GM21619 (cell line): ENCODE data around the gene GATD1.
A peak's percentile ranks its signal among the peaks of the same experiment; 100 is the strongest.

Source experiments
- ATAC-seq: cut with Tn5 transposase; IDR thresholded peaks from one replicate; pipeline ENCODE4 v1.9.1; 2021; ENCODE audit not compliant: unreplicated experiment

Gene GATD1

DNA sequence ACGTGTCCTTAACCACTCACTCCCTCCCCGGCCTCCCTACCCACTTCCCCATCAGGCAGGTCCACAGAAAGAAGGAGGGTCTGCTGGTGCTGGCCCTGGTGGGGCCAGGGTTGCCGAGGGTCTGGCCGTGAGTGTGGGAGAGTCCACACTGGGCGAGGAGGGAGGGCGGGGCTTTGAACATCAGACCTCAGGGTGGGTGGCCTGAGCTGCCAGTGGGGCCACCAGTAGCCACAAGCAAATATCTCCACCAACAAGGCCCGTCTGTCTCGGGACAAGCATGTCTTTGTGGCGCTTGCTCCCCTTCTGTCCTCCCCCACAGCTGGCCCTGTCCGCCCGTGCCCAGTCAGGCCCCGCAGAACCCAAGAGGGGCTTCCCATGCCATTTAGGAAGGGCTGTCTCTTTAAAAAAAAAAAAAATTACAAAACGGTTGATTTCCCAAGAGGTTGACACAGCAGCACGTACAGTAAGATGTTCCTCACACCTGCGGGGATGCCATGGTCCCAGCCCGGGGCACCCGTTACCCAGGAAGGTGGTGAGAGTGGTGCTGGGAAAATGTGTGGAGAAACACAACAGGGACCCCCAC is 47.7 kb downstream of the GATD1 start:
- ATAC-seq, result no peak

DNA sequence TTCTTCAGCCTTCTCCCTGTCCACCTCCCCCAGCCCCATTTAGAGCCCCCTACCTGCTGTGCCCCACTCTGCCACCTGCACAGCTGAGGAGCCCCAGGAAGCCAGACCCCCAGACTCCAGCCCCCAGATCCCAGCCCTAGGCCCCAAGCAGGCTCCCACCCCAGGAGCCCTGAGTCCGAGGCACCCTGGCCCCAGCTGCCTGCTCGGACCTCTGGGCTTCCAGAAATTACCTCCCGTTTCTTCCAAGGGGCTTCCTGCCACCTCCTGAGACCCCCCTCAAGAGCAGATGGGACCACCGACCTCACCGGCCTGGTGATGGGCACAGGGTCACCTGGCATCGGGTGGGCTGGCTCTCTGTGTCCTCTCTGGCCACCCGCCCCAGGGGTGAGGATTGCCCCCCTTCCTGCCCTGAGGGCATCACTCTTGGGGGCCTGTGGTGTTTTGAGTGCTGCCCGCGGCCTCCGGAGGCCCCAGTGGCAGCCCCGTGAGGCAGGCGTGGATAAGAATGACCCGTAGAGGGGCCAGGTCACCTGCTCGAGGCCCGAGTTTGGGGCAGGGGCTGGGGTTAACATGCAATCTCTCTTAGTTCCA is 48.3 kb downstream of the GATD1 start:
- ATAC-seq, result no peak

DNA sequence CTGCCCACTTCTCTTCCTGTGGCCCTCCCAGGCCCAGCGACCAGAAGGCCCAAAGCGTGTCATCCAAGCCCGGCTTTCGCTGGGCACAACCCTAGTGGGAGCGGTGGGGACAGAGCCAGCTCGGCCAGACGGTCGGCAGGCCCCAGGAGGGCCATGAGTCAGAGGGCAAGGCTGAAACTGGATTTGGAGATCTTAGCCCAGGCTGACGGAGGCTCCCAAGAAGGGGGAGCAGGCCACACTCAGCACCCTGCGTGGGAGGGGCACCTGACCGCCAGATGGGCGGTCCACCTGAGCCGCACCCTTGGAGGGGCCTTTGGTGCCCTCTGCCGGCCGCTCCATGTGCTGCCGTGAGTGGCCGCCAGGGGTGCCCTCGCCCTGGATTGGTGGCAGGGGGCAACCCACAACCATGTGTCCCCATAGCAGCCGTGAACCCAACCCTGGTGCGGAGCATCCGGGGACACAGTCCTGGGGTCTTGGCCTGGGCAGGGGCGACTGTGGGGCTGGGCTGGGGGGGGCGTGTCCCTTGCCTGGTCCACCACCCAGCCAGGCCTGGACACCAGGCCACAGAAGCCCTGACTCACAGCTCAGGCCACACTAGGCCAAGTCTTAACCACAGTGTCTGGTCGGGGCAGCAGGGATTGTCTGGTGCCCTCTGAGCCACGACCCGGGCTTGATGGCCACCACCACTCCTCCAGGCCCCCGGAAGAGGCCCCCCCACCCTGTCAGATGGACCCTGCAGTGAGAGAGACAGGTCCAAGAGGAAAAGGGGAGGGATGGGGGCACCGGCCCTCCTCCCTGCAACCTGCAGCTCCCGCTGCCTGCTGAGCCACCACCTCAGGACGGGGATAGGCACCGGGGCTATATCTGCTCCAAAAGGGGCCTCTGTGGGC is 49.2 kb downstream of the GATD1 start:
- ATAC-seq, result peak; percentile 39

- ATAC-seq, result no peak
Measured at GRCh38 chr11:727281-727701, 50.0 kb downstream of the GATD1 start.

DNA sequence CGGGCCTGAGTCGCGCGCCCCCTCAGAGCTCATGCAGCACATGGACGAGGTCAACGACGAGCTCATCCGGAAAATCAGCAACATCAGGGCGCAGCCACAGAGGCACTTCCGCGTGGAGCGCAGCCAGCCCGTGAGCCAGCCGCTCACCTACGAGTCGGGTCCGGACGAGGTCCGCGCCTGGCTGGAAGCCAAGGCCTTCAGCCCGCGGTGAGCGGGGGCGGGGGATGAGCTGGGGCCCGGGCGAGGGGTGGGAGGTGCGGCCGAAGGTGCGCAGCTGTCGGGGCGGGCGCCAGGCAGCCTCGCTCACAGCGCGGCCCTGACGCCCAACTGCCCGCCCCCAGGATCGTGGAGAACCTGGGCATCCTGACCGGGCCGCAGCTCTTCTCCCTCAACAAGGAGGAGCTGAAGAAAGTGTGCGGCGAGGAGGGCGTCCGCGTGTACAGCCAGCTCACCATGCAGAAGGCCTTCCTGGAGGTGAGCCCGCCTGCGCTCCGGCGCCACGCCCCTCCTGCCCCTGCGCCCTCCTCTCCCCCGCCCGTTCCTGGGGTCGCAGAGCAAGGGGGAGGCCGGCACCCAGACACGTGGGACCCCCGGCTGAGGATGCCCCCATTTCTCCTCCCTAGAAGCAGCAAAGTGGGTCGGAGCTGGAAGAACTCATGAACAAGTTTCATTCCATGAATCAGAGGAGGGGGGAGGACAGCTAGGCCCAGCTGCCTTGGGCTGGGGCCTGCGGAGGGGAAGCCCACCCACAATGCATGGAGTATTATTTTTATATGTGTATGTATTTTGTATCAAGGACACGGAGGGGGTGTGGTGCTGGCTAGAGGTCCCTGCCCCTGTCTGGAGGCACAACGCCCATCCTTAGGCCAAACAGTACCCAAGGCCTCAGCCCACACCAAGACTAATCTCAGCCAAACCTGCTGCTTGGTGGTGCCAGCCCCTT is 50.7 kb downstream of the GATD1 start:
- ATAC-seq, result no peak

- ATAC-seq, result no peak
Measured at GRCh38 chr11:725624-726202, 51.6 kb downstream of the GATD1 start.

DNA sequence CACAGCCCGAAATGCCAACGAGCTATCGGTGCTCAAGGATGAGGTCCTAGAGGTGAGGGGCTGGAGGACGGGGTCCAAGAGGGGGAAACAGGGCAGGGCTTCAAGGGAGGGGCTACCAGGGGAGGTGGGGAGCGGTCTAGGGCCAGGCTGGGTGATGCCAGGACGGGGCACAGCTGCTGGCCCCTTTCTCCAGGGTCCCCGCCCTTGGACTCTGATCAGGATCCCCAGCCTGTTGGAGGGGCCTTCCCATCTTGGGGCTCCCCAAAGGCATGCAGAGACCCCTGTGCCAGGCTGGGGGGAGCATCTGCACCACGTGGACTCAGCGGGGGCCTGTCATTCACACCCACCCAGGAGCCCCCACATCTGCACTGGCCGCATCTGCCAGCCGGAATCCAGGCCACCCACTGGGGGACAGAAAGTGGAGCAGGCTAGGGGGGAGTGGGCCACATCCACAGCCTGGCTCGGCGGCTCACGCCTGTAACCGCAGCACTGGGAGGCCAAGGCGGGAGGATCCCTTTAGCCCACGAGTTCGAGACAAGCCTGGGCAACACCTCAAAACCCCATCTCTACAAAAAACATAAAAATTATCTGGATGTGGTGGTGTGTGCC is 52.4 kb downstream of the GATD1 start:
- no peak for ATAC-seq

GRCh38 chr11:724049-724777 is 53.1 kb downstream of the GATD1 start:
- no peak for ATAC-seq

DNA sequence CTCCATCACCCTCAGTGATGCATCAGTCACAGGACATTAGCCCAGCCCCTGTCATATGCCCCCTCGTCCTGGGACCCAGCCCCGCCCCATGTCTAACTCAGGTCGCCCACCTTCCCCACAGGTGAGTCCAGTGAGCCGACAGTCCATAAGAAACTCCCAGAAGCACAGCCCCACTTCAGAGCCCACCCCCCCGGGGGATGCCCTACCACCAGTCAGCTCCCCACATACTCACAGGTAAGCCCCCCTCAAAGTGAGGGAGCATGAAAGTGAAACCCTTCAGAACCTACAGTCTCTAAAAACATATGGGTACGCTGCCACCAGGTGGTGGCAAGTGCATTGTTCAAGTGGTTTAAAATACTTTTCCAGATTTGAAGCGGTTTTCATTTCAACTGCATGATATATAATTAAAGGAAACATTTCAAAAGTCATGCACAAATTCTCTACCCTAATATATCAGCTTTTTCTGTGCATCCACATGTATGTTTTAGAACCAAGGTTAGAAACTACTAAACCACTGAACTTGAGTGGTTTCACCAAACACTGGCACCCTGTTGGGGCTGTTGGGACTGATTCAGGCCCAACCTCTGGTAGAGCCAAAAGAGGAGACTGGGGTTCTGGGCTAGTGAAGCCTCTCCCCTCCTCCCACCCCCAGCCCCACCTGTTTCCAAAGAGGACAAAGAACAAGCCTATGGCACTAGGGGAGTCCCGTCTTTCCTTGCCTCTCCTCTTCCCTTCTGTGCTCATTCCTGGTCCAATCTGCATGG is 54.0 kb downstream of the GATD1 start:
- no peak for ATAC-seq

DNA sequence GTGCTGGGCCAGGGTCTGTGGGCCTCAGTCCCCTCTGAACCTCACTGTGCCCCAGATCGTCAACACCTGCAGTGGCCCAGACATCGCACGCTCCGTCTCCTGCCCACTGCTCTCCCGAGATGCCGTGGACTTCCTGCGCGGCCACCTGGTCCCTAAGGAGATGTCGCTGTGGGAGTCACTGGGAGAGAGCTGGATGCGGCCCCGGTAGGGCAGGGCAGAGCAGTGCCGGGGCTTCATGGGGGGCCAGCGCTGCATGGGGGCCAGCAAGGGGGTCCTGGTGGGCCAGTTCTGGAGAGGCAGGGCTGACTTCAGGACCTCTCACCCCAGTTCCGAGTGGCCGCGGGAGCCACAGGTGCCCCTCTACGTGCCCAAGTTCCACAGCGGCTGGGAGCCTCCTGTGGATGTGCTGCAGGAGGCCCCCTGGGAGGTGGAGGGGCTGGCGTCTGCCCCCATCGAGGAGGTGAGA is 54.9 kb downstream of the GATD1 start:
- ATAC-seq, result no peak

DNA sequence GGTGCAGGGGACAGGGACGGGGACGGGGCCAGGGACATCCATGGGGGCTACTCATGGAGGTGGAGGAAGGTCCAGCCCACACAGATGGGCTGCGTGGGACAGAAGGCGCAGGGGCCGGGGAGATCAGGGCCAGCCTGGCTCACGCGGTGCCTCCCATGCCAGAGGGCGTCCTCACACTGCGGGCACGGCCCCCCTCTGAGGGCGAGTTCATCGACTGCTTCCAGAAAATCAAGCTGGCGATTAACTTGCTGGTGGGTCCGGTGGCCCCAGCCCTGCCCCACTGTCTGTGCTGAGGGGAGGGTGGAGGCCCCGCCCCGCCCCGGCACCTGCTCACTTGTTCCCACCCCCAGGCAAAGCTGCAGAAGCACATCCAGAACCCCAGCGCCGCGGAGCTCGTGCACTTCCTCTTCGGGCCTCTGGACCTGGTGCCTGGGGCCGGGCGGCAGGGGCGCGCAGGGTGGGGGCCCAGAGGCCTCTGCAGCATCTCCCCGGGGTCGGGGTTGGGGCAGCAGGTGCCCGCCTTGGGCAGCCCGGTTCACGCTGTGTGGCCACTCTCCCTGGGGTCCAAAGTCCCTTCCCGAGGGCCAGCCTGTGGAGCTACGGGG is 55.4 kb downstream of the GATD1 start:
- no peak for ATAC-seq

GRCh38 chr11:721247-721740 is 56.0 kb downstream of the GATD1 start:
- no peak for ATAC-seq

DNA sequence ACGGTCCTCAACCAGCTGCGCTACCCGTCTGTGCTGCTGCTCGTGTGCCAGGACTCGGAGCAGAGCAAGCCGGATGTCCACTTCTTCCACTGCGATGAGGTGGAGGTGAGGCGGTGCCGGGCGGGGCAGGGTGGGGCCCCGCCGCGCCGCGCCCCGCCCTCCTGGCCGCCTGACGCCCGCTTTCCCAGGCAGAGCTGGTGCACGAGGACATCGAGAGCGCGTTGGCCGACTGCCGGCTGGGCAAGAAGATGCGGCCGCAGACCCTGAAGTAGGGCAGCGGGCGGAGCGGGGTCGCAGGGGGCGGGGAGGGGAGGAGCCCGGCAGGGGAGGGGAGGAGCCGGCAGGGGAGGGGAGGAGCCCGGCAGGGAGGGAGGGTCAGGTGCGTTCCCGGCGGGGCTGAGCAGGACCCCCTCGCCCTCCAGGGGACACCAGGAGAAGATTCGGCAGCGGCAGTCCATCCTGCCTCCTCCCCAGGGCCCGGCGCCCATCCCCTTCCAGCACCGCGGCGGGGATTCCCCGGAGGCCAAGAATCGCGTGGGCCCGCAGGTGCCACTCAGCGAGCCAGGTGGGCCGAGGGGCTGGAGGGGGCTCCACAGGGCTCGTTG is 56.5 kb downstream of the GATD1 start:
- no peak for ATAC-seq

DNA sequence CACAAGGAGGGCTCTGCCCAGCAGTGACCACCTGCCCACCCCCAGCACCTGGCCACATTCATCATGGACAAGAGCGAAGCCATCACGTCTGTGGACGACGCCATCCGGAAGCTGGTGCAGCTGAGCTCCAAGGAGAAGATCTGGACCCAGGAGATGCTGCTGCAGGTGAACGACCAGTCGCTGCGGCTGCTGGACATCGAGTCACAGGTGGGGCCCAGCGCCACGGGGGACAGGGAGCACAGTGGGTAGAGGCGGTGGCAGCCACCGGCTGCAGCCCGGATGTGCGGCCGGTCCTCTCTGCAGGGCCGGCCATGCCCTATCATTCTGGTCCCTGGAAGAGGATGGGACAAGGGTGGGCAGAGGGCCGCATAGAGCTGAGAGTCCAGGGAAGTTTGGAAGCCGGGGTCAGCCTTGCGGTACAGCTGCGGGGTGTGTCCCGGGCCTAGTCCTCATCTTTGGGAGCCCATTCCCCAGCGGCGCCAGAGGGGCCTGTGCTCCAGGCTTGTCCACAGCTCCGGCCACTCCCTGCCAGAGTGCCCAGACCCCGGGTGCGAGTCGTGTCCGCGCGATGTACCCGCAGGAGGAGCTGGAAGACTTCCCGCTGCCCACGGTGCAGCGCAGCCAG is 57.2 kb downstream of the GATD1 start:
- ATAC-seq, result no peak

DNA sequence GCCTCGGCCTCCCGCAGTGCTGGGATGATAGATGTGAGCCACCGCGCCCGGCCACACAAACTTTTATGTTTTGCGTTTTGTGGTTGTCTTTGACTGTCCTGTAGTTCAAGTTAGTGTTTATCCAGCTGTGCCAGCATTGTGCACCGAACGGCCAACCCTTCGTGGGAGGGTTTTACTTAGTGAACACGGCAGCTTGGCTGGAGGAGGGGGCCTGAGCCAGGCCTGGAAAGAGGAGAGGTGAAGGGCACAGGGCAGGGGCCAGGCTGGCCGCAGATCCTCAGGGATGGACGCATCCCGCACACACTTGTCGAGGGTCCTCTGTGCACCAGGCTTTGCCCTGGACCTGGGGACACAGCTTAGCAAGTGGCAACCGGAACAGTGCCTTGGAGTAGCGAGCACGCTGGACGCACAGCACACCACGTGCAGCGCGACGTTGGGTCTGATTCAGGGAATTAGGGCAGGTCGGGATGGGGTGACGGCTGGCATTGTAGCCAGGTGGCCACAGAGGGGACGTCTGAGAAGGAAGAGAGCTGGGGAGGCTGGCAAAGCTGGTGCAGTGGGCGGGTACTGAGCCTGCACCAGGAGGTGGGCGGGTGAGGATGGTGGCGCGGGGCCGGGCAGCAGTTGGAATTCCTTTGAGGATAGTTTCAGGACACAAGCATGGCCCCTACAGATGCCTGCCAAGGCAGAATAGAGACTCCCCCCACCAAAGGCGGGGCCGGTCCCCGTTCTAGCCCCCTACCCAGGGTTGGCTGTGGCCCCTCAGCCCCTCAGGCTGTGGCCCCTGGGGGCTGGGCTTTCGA is 57.9 kb downstream of the GATD1 start:
- ATAC-seq, result no peak
